Glutamatergic neuron (in vitro differentiated cells): ENCODE results near the gene CAND1. TPM values are rescaled to one million over a fixed set of nuclear protein-coding genes. Genes with fewer than 3 reads are reported as not detected.

Experiments
- DNase-seq: peaks from one replicate; pipeline ENCODE4 v3.0.0; 2022
- H3K27ac Mint-ChIP-seq: one replicate; pipeline ENCODE4 v1.8.0; 2020; ENCODE audit warnings: mild to moderate bottlenecking, mixed read lengths, inconsistent platforms; ENCODE audit not compliant: unreplicated experiment
- H3K27me3 Mint-ChIP-seq: one replicate; pipeline ENCODE4 v1.8.0; 2020; ENCODE audit warnings: mild to moderate bottlenecking, moderate library complexity, mixed read lengths, inconsistent platforms; ENCODE audit not compliant: unreplicated experiment
- H3K36me3 Mint-ChIP-seq: one replicate; pipeline ENCODE4 v1.8.0; 2020; ENCODE audit warnings: mild to moderate bottlenecking, mixed read lengths, inconsistent platforms; ENCODE audit not compliant: unreplicated experiment
- H3K4me1 Mint-ChIP-seq: one replicate; pipeline ENCODE4 v1.8.0; 2020; ENCODE audit warnings: mild to moderate bottlenecking, low read depth, mixed read lengths, inconsistent platforms; ENCODE audit not compliant: unreplicated experiment
- H3K4me3 Mint-ChIP-seq: one replicate; pipeline ENCODE4 v1.8.0; 2020; ENCODE audit warnings: mild to moderate bottlenecking, mixed read lengths, inconsistent platforms; ENCODE audit not compliant: unreplicated experiment
- H3K9me3 Mint-ChIP-seq: one replicate; pipeline ENCODE4 v1.8.0; 2020; ENCODE audit warnings: mild to moderate bottlenecking, moderate library complexity, mixed read lengths, inconsistent platforms; ENCODE audit not compliant: unreplicated experiment
- CTCF ChIP-seq: fragments of 200-600 bp; sonication (generic); IDR thresholded peaks from one replicate; pipeline ENCODE4 v1.5.0; 2021; ENCODE audit not compliant: partially characterized antibody, unreplicated experiment
- total RNA-seq: library from RNA; stranded (reverse); fragmentation: NEBNext Ultra II Directional; extraction: Animal tissue kit (Norgen Biotek cat#: 25700); gene quantifications from one replicate; pipeline ENCODE4 v1.2.1, GENCODE V29; 2021; ENCODE audit not compliant: unreplicated experiment

The CAND1 gene
- total RNA-seq, 1 donor from 2014 or later: 195 TPM

- no peak for DNase-seq
- no peaks in the 10 kb centered on the region for H3K27me3 Mint-ChIP-seq
- TF ChIP-seq CTCF: no peak
These were observed 79.5 kb downstream of the CAND1 start for GRCh38 chr12:67348683-67349082.

GRCh38 chr12:67352682-67353081 lies 83.5 kb downstream of the CAND1 start:
- H3K36me3 Mint-ChIP-seq: peaks cover 8% of the 10 kb centered on the region
- H3K4me1 Mint-ChIP-seq: peaks cover 8% of the 10 kb centered on the region
- no peaks in the 10 kb centered on the region for H3K27me3 Mint-ChIP-seq
- no peak for DNase-seq
- no peak overlapping the region for H3K4me3 Mint-ChIP-seq
- no peak for TF ChIP-seq CTCF
- no peak overlapping the region for H3K27ac Mint-ChIP-seq
- no peaks in the 10 kb centered on the region for H3K9me3 Mint-ChIP-seq

More at GRCh38 chr12:67348683-67349082, 79.5 kb downstream of the CAND1 start:
- no peaks in the 10 kb centered on the region for H3K4me1 Mint-ChIP-seq
- H3K36me3 Mint-ChIP-seq: peaks cover 8% of the 10 kb centered on the region
- H3K27ac Mint-ChIP-seq: no peak overlapping the region
- no peaks in the 10 kb centered on the region for H3K9me3 Mint-ChIP-seq
- no peak overlapping the region for H3K4me3 Mint-ChIP-seq

GRCh38 chr12:67354322-67354721 lies 85.2 kb downstream of the CAND1 start:
- H3K4me3 Mint-ChIP-seq: no peak overlapping the region
- DNase-seq: no peak

GRCh38 chr12:67354966-67355365 lies 85.8 kb downstream of the CAND1 start:
- H3K36me3 Mint-ChIP-seq: no peaks in the 10 kb centered on the region
- no peak overlapping the region for H3K27ac Mint-ChIP-seq
- DNase-seq: no peak
- no peaks in the 10 kb centered on the region for H3K9me3 Mint-ChIP-seq
- H3K27me3 Mint-ChIP-seq: no peaks in the 10 kb centered on the region
- no peak for TF ChIP-seq CTCF
- no peak overlapping the region for H3K4me3 Mint-ChIP-seq
- H3K4me1 Mint-ChIP-seq: peaks cover 14% of the 10 kb centered on the region

More at GRCh38 chr12:67354322-67354721, 85.2 kb downstream of the CAND1 start:
- Mint-ChIP-seq H3K27me3 (no peaks in the 10 kb centered on the region), H3K9me3 (no peaks in the 10 kb centered on the region), H3K4me1 (peaks cover 14% of the 10 kb centered on the region), H3K36me3 (no peaks in the 10 kb centered on the region), H3K27ac (no peak overlapping the region)
- TF ChIP-seq CTCF: no peak

- Mint-ChIP-seq H3K4me1 (peaks cover 14% of the 10 kb centered on the region), H3K27ac (no peak overlapping the region), H3K4me3 (no peak overlapping the region), H3K36me3 (no peaks in the 10 kb centered on the region), H3K27me3 (no peaks in the 10 kb centered on the region), H3K9me3 (no peaks in the 10 kb centered on the region)
- no peak for DNase-seq
- TF ChIP-seq CTCF: peak; percentile 73
These were observed 86.5 kb downstream of the CAND1 start for GRCh38 chr12:67355428-67356379.
